Osteoblast (primary cell): Measurements from ENCODE around the gene IGFL2. TPM values are rescaled to one million over a fixed set of nuclear protein-coding genes. Genes with fewer than 3 reads are reported as not detected.

ENCODE experiments used
- DNase-seq: peaks from one replicate; pipeline ENCODE4 v3.0.0; 2011; ENCODE audit warnings: low spot score, mixed read lengths; ENCODE audit not compliant: insufficient read length; ENCODE audit errors: missing footprints
- H2AFZ ChIP-seq: 2 replicates; pipeline ENCODE4 v1.6.0; 2011; ENCODE audit warnings: mild to moderate bottlenecking, low read length
- H3K27ac ChIP-seq: 2 replicates; pipeline ENCODE4 v1.5.1; 2011; ENCODE audit warnings: mild to moderate bottlenecking, low read depth, low read length, moderate library complexity
- H3K27me3 ChIP-seq: 2 replicates; pipeline ENCODE4 v1.6.0; 2012; ENCODE audit warnings: mild to moderate bottlenecking, control low read depth, inconsistent platforms, low read length, moderate library complexity; ENCODE audit not compliant: insufficient read depth
- H3K36me3 ChIP-seq: 2 replicates; pipeline ENCODE4 v1.5.1; 2011; ENCODE audit warnings: mild to moderate bottlenecking, low read length, control low read depth, moderate library complexity; ENCODE audit not compliant: insufficient read depth
- H3K4me1 ChIP-seq: 2 replicates; pipeline ENCODE4 v1.5.1; 2011; ENCODE audit warnings: mild to moderate bottlenecking, low read length, control low read depth, moderate library complexity; ENCODE audit not compliant: insufficient read depth
- H3K4me2 ChIP-seq: 2 replicates; pipeline ENCODE4 v1.6.0; 2011; ENCODE audit warnings: mild to moderate bottlenecking, low read length; ENCODE audit not compliant: insufficient read depth
- H3K4me3 ChIP-seq: fragments of 200-600 bp; sonication (generic); 3 replicates; pipeline ENCODE4 v1.5.1; 2012; ENCODE audit warnings: mild to moderate bottlenecking, low read length, inconsistent platforms; ENCODE audit not compliant: insufficient read depth
- H3K79me2 ChIP-seq: 2 replicates; pipeline ENCODE4 v1.6.0; 2012; ENCODE audit warnings: mild to moderate bottlenecking, low read length, control low read depth, inconsistent platforms; ENCODE audit not compliant: insufficient read depth
- H3K9me3 ChIP-seq: 2 replicates; pipeline ENCODE4 v1.5.1; 2011; ENCODE audit warnings: low read depth, low read length, control low read depth
- H4K20me1 ChIP-seq: 2 replicates; pipeline ENCODE4 v1.6.0; 2012; ENCODE audit warnings: mild to moderate bottlenecking, low read length, control low read depth; ENCODE audit not compliant: insufficient read depth
- CTCF ChIP-seq: IDR thresholded peaks from 2 replicates; pipeline ENCODE4 v1.5.1; 2011; ENCODE audit warnings: mild to moderate bottlenecking, low read depth, low read length, moderate library complexity; ENCODE audit errors: extremely low read depth
- total RNA-seq: library from RNA; depleted of rRNA; stranded (reverse); fragments of >200 nt; gene quantifications from 2 replicates; pipeline ENCODE4 v1.2.3, GENCODE V29; 2012

The IGFL2 gene
- total RNA-seq, 1 donor, result not detected

- Histone ChIP-seq H2AFZ (no peak overlapping the region), H4K20me1 (no peaks in the 10 kb centered on the region), H3K4me3 (no peak overlapping the region), H3K79me2 (no peaks in the 10 kb centered on the region), H3K27me3 (peaks cover 53% of the 10 kb centered on the region), H3K4me2 (no peak overlapping the region), H3K9me3 (no peaks in the 10 kb centered on the region), H3K4me1 (peaks cover 7% of the 10 kb centered on the region), H3K36me3 (no peaks in the 10 kb centered on the region), H3K27ac (no peak overlapping the region)
- TF ChIP-seq CTCF, result no peak
- no peak for DNase-seq
Observed at GRCh38 chr19:46176116-46176860, 28.2 kb downstream of the IGFL2 start.

- Histone ChIP-seq H3K79me2 (no peaks in the 10 kb centered on the region), H3K36me3 (no peaks in the 10 kb centered on the region), H3K4me3 (no peak overlapping the region), H3K9me3 (no peaks in the 10 kb centered on the region), H4K20me1 (no peaks in the 10 kb centered on the region), H2AFZ (no peak overlapping the region), H3K4me2 (no peak overlapping the region), H3K27ac (no peak overlapping the region), H3K27me3 (peaks cover 37% of the 10 kb centered on the region), H3K4me1 (peaks cover 12% of the 10 kb centered on the region)
- TF ChIP-seq CTCF, result no peak
- DNase-seq, result no peak
Observed at GRCh38 chr19:46179076-46179759, 31.2 kb downstream of the IGFL2 start.

GRCh38 chr19:46180701-46181387 lies 32.8 kb downstream of the IGFL2 start:
- H3K27ac ChIP-seq, result peak overlapping the region; percentile 18
- H2AFZ ChIP-seq, result no peak overlapping the region
- H3K27me3 ChIP-seq, result peaks cover 27% of the 10 kb centered on the region
- DNase-seq, result peak; percentile 82
- H3K79me2 ChIP-seq, result no peaks in the 10 kb centered on the region
- H3K36me3 ChIP-seq, result no peaks in the 10 kb centered on the region
- no peaks in the 10 kb centered on the region for H4K20me1 ChIP-seq
- no peak overlapping the region for H3K4me3 ChIP-seq
- H3K9me3 ChIP-seq, result no peaks in the 10 kb centered on the region
- no peak for TF ChIP-seq CTCF
- H3K4me1 ChIP-seq, result peaks cover 20% of the 10 kb centered on the region
- peak overlapping the region; percentile 36 for H3K4me2 ChIP-seq

GRCh38 chr19:46181388-46181779 lies 33.3 kb downstream of the IGFL2 start:
- TF ChIP-seq CTCF, result no peak
- no peaks in the 10 kb centered on the region for H3K36me3 ChIP-seq
- H3K27ac ChIP-seq, result peak overlapping the region; percentile 18
- no peak for DNase-seq
- no peaks in the 10 kb centered on the region for H4K20me1 ChIP-seq
- H3K4me3 ChIP-seq, result no peak overlapping the region
- peaks cover 20% of the 10 kb centered on the region for H3K4me1 ChIP-seq
- peak overlapping the region; percentile 5 for H2AFZ ChIP-seq
- H3K27me3 ChIP-seq, result peaks cover 24% of the 10 kb centered on the region
- H3K4me2 ChIP-seq, result peak overlapping the region; percentile 36
- H3K79me2 ChIP-seq, result no peaks in the 10 kb centered on the region
- H3K9me3 ChIP-seq, result no peaks in the 10 kb centered on the region
